ENCODE measurements around the gene SLC26A2.
"Not testable (repeated sequence)": the region's sequence is repeated elsewhere in the genome, so short reads cannot be mapped to it uniquely, and the experiment has no call there.

SLC26A2 gene

GRCh38 chr5:149937610-149938009 lies 22.9 kb upstream of the SLC26A2 start:
- DNase-seq (ENCODE audit: low spot score) = no peak

- DNase-seq (ENCODE audit: low spot score) = no peak
Observed at GRCh38 chr5:149938279-149938678, 22.3 kb upstream of the SLC26A2 start.

- DNase-seq (ENCODE audit: low spot score) = no peak
Observed at GRCh38 chr5:149938791-149939358, 21.7 kb upstream of the SLC26A2 start.

GRCh38 chr5:149939546-149939945 lies 21.0 kb upstream of the SLC26A2 start:
- DNase-seq (ENCODE audit: low spot score) = no peak

GRCh38 chr5:149940077-149940574 lies 20.4 kb upstream of the SLC26A2 start:
- no peak for DNase-seq (ENCODE audit: low spot score)

GRCh38 chr5:149940941-149941644 lies 19.5 kb upstream of the SLC26A2 start:
- DNase-seq (ENCODE audit: low spot score) = no peak

- no peak for DNase-seq (ENCODE audit: low spot score)
Observed at GRCh38 chr5:149941795-149942194, 18.8 kb upstream of the SLC26A2 start.

- DNase-seq (ENCODE audit: low spot score) = no peak
Observed at GRCh38 chr5:149942199-149942598, 18.4 kb upstream of the SLC26A2 start.

GRCh38 chr5:149942741-149943169 lies 17.8 kb upstream of the SLC26A2 start:
- not testable (repeated sequence) for DNase-seq (ENCODE audit: low spot score)

- DNase-seq (ENCODE audit: low spot score) = not testable (repeated sequence)
Observed at GRCh38 chr5:149943177-149943949, 17.2 kb upstream of the SLC26A2 start.

GRCh38 chr5:149944666-149945065 lies 15.9 kb upstream of the SLC26A2 start, which contains the start of gene PDE6A:
PDE6A (minus strand) TSS chr5:149944793; CDS start chr5:149944673, 120 bp downstream.
- no peak for DNase-seq (ENCODE audit: low spot score)

- no peak for DNase-seq (ENCODE audit: low spot score)
Observed at GRCh38 chr5:149946118-149946517, 14.4 kb upstream of the SLC26A2 start.

GRCh38 chr5:149948993-149949392 lies 11.6 kb upstream of the SLC26A2 start:
- no peak for DNase-seq (ENCODE audit: low spot score)

- DNase-seq (ENCODE audit: low spot score) = no peak
Observed at GRCh38 chr5:149951138-149951749, 9.3 kb upstream of the SLC26A2 start.

GRCh38 chr5:149953436-149954121 lies 7.0 kb upstream of the SLC26A2 start:
- no peak for DNase-seq (ENCODE audit: low spot score)

GRCh38 chr5:149954798-149955197 lies 5.8 kb upstream of the SLC26A2 start:
- no peak for DNase-seq (ENCODE audit: low spot score)

GRCh38 chr5:149956685-149957084 lies 3.9 kb upstream of the SLC26A2 start:
- no peak for DNase-seq (ENCODE audit: low spot score)

GRCh38 chr5:149957855-149958254 lies 2.7 kb upstream of the SLC26A2 start:
- no peak for DNase-seq (ENCODE audit: low spot score)

GRCh38 chr5:149959406-149960236 lies 937 bp upstream of the SLC26A2 start:
- DNase-seq (ENCODE audit: low spot score) = no peak

GRCh38 chr5:149961186-149961685 lies 678 bp downstream of the SLC26A2 start:
- no peak for DNase-seq (ENCODE audit: low spot score)

Data from left forelimb (tissue), 1 donor.